KMS-11 (cell line): ENCODE data around the gene MTX1.

Experiments
- H2AFZ ChIP-seq: fragments of 200-600 bp; sonication (generic); 2 replicates; pipeline ENCODE4 v1.6.1; 2016; ENCODE audit warnings: antibody characterized with exemption, mixed run types, low read depth
- H3K27ac ChIP-seq: fragments of 200-600 bp; sonication (generic); 2 replicates; pipeline ENCODE4 v1.6.1; 2016; ENCODE audit warnings: mild to moderate bottlenecking, mixed run types
- H3K27me3 ChIP-seq: fragments of 200-600 bp; sonication (generic); 2 replicates; pipeline ENCODE4 v1.6.1; 2017; ENCODE audit warnings: mild to moderate bottlenecking, low read depth, mixed run types, moderate library complexity; ENCODE audit not compliant: insufficient read depth
- H3K36me3 ChIP-seq: fragments of 200-600 bp; sonication (generic); 2 replicates; pipeline ENCODE4 v1.6.1; 2017; ENCODE audit warnings: mild to moderate bottlenecking, mixed run types; ENCODE audit not compliant: insufficient read depth
- H3K4me1 ChIP-seq: fragments of 200-600 bp; sonication (generic); 2 replicates; pipeline ENCODE4 v1.6.1; 2016; ENCODE audit warnings: mild to moderate bottlenecking, low read depth, mixed run types; ENCODE audit not compliant: poor library complexity, severe bottlenecking
- H3K4me2 ChIP-seq: fragments of 200-600 bp; sonication (generic); 2 replicates; pipeline ENCODE4 v1.7.0; 2016; ENCODE audit warnings: mild to moderate bottlenecking, mixed run types
- H3K4me3 ChIP-seq: fragments of 200-600 bp; sonication (generic); IDR thresholded peaks from 2 replicates; pipeline ENCODE4 v1.6.1; 2017; ENCODE audit warnings: low read depth, low read length, mixed read lengths; ENCODE audit not compliant: insufficient read depth
- H3K79me2 ChIP-seq: fragments of 200-600 bp; sonication (generic); 2 replicates; pipeline ENCODE4 v1.6.1; 2016; ENCODE audit warnings: low read depth, mixed run types; ENCODE audit not compliant: insufficient read depth
- H3K9ac ChIP-seq: fragments of 200-600 bp; sonication (generic); 2 replicates; pipeline ENCODE4 v1.6.1; 2016; ENCODE audit warnings: mild to moderate bottlenecking, mixed run types
- H4K20me1 ChIP-seq: fragments of 200-600 bp; sonication (generic); 2 replicates; pipeline ENCODE4 v1.6.1; 2016; ENCODE audit warnings: mild to moderate bottlenecking, mixed run types; ENCODE audit not compliant: insufficient read depth
- TF ChIP-seq, protein P1 (sequence below): fragments of 200-600 bp; sonication (generic); conservative IDR thresholded peaks from 2 replicates; pipeline ENCODE4 v1.6.1; 2017; ENCODE audit warnings: low read depth, mild to moderate bottlenecking, antibody characterized with exemption, low read length, moderate library complexity, mixed read lengths

The MTX1 gene

DNA sequence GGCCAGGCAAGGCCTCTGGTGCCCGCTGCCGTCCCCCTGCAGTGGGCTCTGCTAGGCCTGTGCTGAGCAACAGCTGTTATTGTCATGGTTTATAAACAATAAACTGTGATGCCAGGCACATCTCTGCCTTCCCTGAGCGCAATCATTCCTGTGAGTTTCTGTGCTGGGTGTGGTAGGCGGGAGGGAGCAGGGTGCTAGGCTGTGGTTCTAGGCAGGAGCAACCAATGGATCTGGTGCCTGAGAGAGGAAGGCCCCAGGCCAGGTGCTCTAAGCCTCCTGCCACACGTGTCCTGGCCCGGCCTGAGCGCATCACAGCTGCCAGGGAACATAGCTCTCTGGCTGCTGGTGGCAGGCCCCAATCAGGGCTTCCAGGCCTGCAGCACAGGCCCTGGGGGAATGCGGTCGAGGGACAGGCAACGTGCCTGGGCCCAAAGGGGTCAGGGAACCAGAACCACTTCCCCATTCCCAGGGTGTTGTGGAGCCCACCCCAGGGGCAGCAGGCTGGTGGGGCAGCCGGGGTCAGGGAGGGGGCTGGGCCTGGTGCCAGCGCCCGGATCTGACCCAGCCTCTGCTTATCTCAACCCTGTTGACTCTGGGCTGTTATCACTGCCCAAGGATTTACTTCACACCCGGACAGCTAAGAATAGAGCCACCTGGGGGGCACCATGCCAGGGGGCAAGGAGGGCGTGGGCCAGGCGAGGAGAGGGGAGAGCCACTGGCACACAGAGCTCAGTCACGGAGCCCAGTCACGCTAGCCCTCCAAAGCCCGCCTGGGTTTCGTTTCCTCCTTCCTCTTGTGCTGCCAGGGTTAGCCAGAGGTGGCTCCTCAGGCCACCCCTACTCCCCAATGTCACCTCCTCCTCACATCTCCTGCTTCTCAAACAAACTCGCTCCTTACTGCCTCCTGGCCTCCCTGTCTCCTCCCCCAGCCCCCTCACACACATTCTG, 23.4 kb upstream of the MTX1 start:
- H2AFZ ChIP-seq = no peak overlapping the region
- H3K27ac ChIP-seq = no peak overlapping the region
- H4K20me1 ChIP-seq = no peaks in the 10 kb centered on the region
- no peak overlapping the region for H3K9ac ChIP-seq
- no peaks in the 10 kb centered on the region for H3K79me2 ChIP-seq
- no peaks in the 10 kb centered on the region for H3K36me3 ChIP-seq
- H3K27me3 ChIP-seq = no peaks in the 10 kb centered on the region
- no peak overlapping the region for H3K4me3 ChIP-seq
- TF ChIP-seq, protein P1, sequence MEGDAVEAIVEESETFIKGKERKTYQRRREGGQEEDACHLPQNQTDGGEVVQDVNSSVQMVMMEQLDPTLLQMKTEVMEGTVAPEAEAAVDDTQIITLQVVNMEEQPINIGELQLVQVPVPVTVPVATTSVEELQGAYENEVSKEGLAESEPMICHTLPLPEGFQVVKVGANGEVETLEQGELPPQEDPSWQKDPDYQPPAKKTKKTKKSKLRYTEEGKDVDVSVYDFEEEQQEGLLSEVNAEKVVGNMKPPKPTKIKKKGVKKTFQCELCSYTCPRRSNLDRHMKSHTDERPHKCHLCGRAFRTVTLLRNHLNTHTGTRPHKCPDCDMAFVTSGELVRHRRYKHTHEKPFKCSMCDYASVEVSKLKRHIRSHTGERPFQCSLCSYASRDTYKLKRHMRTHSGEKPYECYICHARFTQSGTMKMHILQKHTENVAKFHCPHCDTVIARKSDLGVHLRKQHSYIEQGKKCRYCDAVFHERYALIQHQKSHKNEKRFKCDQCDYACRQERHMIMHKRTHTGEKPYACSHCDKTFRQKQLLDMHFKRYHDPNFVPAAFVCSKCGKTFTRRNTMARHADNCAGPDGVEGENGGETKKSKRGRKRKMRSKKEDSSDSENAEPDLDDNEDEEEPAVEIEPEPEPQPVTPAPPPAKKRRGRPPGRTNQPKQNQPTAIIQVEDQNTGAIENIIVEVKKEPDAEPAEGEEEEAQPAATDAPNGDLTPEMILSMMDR = no peak
- H3K4me1 ChIP-seq = peaks cover 6% of the 10 kb centered on the region
- H3K4me2 ChIP-seq = no peak overlapping the region

DNA sequence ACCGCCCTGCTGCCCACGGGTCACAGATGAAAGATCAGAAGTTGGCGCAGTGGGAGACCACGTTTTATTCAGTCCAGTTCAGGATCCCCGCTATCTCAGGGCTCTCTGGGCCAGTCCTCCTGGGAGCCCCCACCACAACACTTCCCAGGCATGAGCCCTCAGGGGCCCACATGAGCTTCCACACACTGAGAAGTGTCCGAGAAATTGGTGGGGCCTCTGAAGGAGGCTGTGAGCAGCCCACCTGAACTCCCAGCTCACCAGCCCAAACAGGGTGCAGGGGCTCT, 22.8 kb upstream of the MTX1 start:
- Histone ChIP-seq H3K27ac (no peak overlapping the region), H3K4me1 (peaks cover 4% of the 10 kb centered on the region)

DNA sequence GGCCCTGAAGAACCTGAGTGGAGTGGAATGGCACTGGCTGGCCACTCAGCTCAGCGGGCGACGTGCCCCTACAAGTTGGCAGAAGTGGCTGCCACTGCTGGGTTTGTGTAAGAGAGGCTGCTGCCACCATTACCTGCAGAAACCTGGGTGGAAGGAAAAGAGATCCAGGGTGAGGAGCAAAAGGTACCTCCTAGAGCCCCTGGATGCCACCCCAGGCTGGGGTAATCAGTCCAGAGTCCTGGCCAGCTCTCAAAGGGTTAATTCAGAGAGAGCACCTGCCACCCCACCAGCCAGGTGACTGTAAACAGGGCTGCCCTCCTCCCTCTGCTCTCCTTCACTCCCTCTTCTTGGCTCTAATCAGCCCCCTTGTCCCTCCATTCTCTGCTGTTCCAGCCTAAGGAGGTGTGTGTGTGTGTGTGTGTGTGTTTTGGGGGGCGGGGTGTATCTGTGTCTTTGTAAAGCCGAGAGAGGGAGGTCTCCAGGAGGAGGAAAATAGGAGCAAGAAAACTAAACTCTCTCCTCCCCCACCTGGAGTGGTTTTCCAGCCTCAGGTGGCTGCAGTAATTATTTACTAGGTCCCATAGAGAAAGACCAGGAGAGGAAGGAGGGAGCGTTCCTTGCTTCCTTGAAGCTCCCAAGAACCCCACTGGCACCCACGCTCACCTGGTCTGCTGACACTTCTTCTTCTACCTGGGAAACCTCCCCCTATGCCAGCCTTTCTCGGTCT, 22.3 kb upstream of the MTX1 start:
- no peak overlapping the region for H2AFZ ChIP-seq
- no peak overlapping the region for H3K27ac ChIP-seq
- H3K4me2 ChIP-seq = no peak overlapping the region
- H3K4me3 ChIP-seq = no peak overlapping the region
- TF ChIP-seq, protein P1 = no peak
- H3K79me2 ChIP-seq = no peaks in the 10 kb centered on the region
- H4K20me1 ChIP-seq = no peaks in the 10 kb centered on the region
- H3K36me3 ChIP-seq = no peaks in the 10 kb centered on the region
- H3K4me1 ChIP-seq = no peaks in the 10 kb centered on the region
- H3K9ac ChIP-seq = no peak overlapping the region
- no peaks in the 10 kb centered on the region for H3K27me3 ChIP-seq

More for the DNA sequence above, 22.8 kb upstream of the MTX1 start:
- Histone ChIP-seq H3K79me2 (no peaks in the 10 kb centered on the region), H3K9ac (no peak overlapping the region), H3K4me2 (no peak overlapping the region), H4K20me1 (no peaks in the 10 kb centered on the region), H3K36me3 (no peaks in the 10 kb centered on the region), H2AFZ (no peak overlapping the region), H3K4me3 (no peak overlapping the region), H3K27me3 (no peaks in the 10 kb centered on the region)
- TF ChIP-seq, protein P1 = no peak

DNA sequence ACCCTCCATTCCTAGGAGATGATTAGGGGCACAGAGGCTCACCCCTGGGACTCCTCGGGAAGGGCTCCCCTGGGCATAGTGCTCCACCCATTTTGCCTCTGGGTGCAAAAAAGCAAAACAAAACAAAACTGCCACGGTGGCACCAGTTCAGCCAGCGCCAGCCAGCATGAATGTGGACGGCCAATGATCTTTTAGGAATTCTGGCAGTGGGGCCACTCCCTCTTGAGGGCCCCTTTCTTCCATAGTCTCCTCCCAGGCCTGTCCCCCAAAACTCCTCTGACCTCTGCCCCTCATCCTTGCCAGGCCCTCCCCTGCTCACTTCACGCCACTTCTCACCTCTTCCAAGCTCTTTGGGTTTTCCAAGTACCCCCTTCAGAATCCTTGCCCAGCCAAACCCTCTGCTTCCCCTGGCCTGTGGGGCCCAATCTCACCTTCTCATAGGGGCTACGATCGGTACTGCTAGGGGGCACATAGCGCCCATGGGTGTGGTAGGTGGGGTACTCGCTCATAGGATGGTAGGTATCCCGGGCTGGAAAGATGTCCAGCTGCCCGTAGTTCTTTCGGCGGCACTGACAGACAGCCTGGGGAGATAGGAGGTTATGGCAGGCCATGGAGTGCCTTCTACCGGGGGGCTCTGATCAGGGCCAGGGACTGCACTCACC, 21.6 kb upstream of the MTX1 start:
- H2AFZ ChIP-seq = no peak overlapping the region
- TF ChIP-seq, protein P1 = no peak
- no peak overlapping the region for H3K27ac ChIP-seq
- no peaks in the 10 kb centered on the region for H3K4me1 ChIP-seq
- no peak overlapping the region for H3K4me2 ChIP-seq
- no peaks in the 10 kb centered on the region for H3K27me3 ChIP-seq
- no peak overlapping the region for H3K4me3 ChIP-seq
- no peaks in the 10 kb centered on the region for H3K36me3 ChIP-seq
- no peak overlapping the region for H3K9ac ChIP-seq
- H3K79me2 ChIP-seq = no peaks in the 10 kb centered on the region
- H4K20me1 ChIP-seq = no peaks in the 10 kb centered on the region
